HCT116 (cell line): ENCODE data around the gene DYNC2H1. TPM values are rescaled to one million over a fixed set of nuclear protein-coding genes. Genes with fewer than 3 reads are reported as not detected.

Experiments used
- ATAC-seq: fragments of 200-7000 bp; cut with Tn5 transposase; 2 replicates; pipeline ENCODE4 v1.9.1; 2020; ENCODE audit warnings: mild to moderate bottlenecking, moderate library complexity
- BruUV-seq: library from RNA; stranded (reverse); fragments of 400-500 nt; replicated peaks from 2 replicates; lab custom pipeline; 2021; lab: Mats Ljungman, UMichigan
- CTCF ChIA-PET: fragments of 300-600 bp; sonication (Branson Sonifier 250); formaldehyde crosslinking; loops from one replicate; lab custom pipeline; 2021; ENCODE audit warnings: antibody characterized with exemption; lab: Charles Lee
- POLR2A ChIA-PET: fragments of 300-600, 350-600 bp; sonication (Branson Sonifier 250); formaldehyde crosslinking; loops from one replicate; lab custom pipeline; 2021; ENCODE audit warnings: antibody characterized with exemption; lab: Charles Lee
- RAD21 ChIA-PET, 2 experiments: fragments of 300-600 bp; sonication (Branson Sonifier 250); formaldehyde crosslinking; loops; one replicate each; lab custom pipeline; 2023; ENCODE audit warnings: low total read pairs in 2 of 2; ENCODE audit not compliant: uncharacterized antibody in 2 of 2, unreplicated experiment in 2 of 2, low non-redundant PET in 1 of 2; lab: Charles Lee
- DNase-seq: peaks from one replicate; pipeline ENCODE4 v3.0.0-alpha.2; 2010; ENCODE audit warnings: low read depth, low spot score
- H2AFZ ChIP-seq: fragments of 200-600 bp; shearing (Covaris generic), sonication (generic); 2 replicates; pipeline ENCODE4 v1.6.1; 2017; ENCODE audit warnings: low read depth, mixed run types, mixed read lengths, antibody characterized with exemption, low read length; ENCODE audit not compliant: poor library complexity, severe bottlenecking
- H3K27ac ChIP-seq: 2 replicates; pipeline ENCODE4 v1.5.1; 2012; ENCODE audit warnings: low read depth, low read length
- H3K27me3 ChIP-seq: fragments of 200-600 bp; sonication (generic); 2 replicates; pipeline ENCODE4 v1.6.1; 2016; ENCODE audit warnings: mixed run types, low read length, mixed read lengths; ENCODE audit not compliant: insufficient read depth
- H3K36me3 ChIP-seq, 2 experiments: fragments of 200-500 bp in 1 of 2; fragments of 200-600 bp in 1 of 2; sonication (Bioruptor generic) in 1 of 2; sonication (generic) in 1 of 2; 2 replicates each; pipeline versions ENCODE4 v1.5.1 to v1.6.1; 2014 to 2016; ENCODE audit warnings: low read length in 2 of 2, inconsistent platforms in 1 of 2, mixed read lengths in 1 of 2, mixed run types in 1 of 2; ENCODE audit not compliant: insufficient read depth in 2 of 2, control insufficient read depth in 1 of 2
- H3K4me1 ChIP-seq, 2 experiments: fragments of 200-600 bp in 1 of 2; sonication (generic) in 1 of 2; 2 replicates each; pipeline versions ENCODE4 v1.5.1 to v1.6.1; 2012 to 2017; ENCODE audit warnings: low read length in 2 of 2, inconsistent platforms in 1 of 2, mild to moderate bottlenecking in 1 of 2, mixed read lengths in 1 of 2, mixed run types in 1 of 2, moderate library complexity in 1 of 2; ENCODE audit not compliant: insufficient read depth in 2 of 2, control insufficient read depth in 1 of 2
- H3K4me2 ChIP-seq: fragments of 200-600 bp; sonication (generic); 2 replicates; pipeline ENCODE4 v1.6.1; 2017; ENCODE audit warnings: mixed run types, low read length, mixed read lengths
- H3K4me3 ChIP-seq, 2 experiments: fragments of 200-600 bp in 1 of 2; sonication (generic) in 1 of 2; replicated peaks in 1 of 2; 2 replicates each; pipeline ENCODE4 v1.5.1; 2011 to 2016; ENCODE audit warnings: low read length in 2 of 2, control low read depth in 1 of 2, low read depth in 1 of 2, mild to moderate bottlenecking in 1 of 2, mixed read lengths in 1 of 2, mixed run types in 1 of 2
- H3K79me2 ChIP-seq: fragments of 200-600 bp; sonication (generic); 2 replicates; pipeline ENCODE4 v1.6.1; 2017; ENCODE audit warnings: mild to moderate bottlenecking, mixed run types, low read length, moderate library complexity, mixed read lengths; ENCODE audit not compliant: insufficient read depth
- H3K9ac ChIP-seq: fragments of 200-600 bp; sonication (generic); 2 replicates; pipeline ENCODE4 v1.6.1; 2016; ENCODE audit warnings: low read length, mixed read lengths
- H3K9me2 ChIP-seq: fragments of 200-600 bp; sonication (generic), shearing (Covaris generic); 2 replicates; pipeline ENCODE4 v1.6.1; 2017; ENCODE audit warnings: mixed run types, mild to moderate bottlenecking, moderate library complexity; ENCODE audit not compliant: insufficient read depth
- H3K9me3 ChIP-seq, 2 experiments: fragments of 200-500 bp in 1 of 2; fragments of 200-600 bp in 1 of 2; sonication (Bioruptor generic) in 1 of 2; sonication (generic) in 1 of 2; 2 replicates each; pipeline ENCODE4 v1.6.1; 2014 to 2017; ENCODE audit warnings: low read length in 2 of 2, mixed read lengths in 2 of 2, inconsistent platforms in 1 of 2, low read depth in 1 of 2, mild to moderate bottlenecking in 1 of 2, mixed run types in 1 of 2, moderate library complexity in 1 of 2; ENCODE audit not compliant: control insufficient read depth in 1 of 2, insufficient read depth in 1 of 2
- H4K20me1 ChIP-seq: fragments of 200-600 bp; sonication (generic), shearing (Covaris generic); 2 replicates; pipeline ENCODE4 v1.6.1; 2017; ENCODE audit warnings: mixed run types, mild to moderate bottlenecking, moderate library complexity; ENCODE audit not compliant: insufficient read depth
- CBX3 ChIP-seq: IDR thresholded peaks from 2 replicates; pipeline ENCODE4 v1.6.1; 2012; ENCODE audit warnings: low read depth
- CEBPB ChIP-seq: IDR thresholded peaks from 2 replicates; pipeline ENCODE4 v1.6.1; 2012; ENCODE audit warnings: low read depth
- EGR1 ChIP-seq: IDR thresholded peaks from 2 replicates; pipeline ENCODE4 v1.6.1; 2012; ENCODE audit warnings: low read depth
- ELF1 ChIP-seq: IDR thresholded peaks from 2 replicates; pipeline ENCODE4 v1.6.1; 2012; ENCODE audit warnings: low read depth, borderline replicate concordance
- EZH2 ChIP-seq: fragments of 200-600 bp; sonication (generic); IDR thresholded peaks from 2 replicates; pipeline ENCODE4 v1.6.1; 2017; ENCODE audit warnings: antibody characterized with exemption, mixed run types
- EZH2phosphoT487 ChIP-seq: fragments of 200-600 bp; IDR thresholded peaks from 2 replicates; pipeline ENCODE4 v1.6.1; 2018; ENCODE audit warnings: antibody characterized with exemption, borderline replicate concordance
- POLR2AphosphoS5 ChIP-seq: IDR thresholded peaks from 2 replicates; pipeline ENCODE4 v1.6.1; 2011; ENCODE audit warnings: mild to moderate bottlenecking, low read depth, low read length, moderate library complexity
- SIN3A ChIP-seq: IDR thresholded peaks from 2 replicates; pipeline ENCODE4 v1.6.1; 2012; ENCODE audit warnings: low read depth
- SRF ChIP-seq: IDR thresholded peaks from 2 replicates; pipeline ENCODE4 v1.6.1; 2012; ENCODE audit warnings: low read depth
- TCF7L2 ChIP-seq: IDR thresholded peaks from 2 replicates; pipeline ENCODE4 v1.7.0; 2011; ENCODE audit warnings: borderline replicate concordance, inconsistent platforms; ENCODE audit not compliant: insufficient read depth, insufficient read length; ENCODE audit errors: extremely low read depth
- YY1 ChIP-seq: IDR thresholded peaks from 2 replicates; pipeline ENCODE4 v1.6.1; 2011; ENCODE audit warnings: low read length, low read depth, moderate library complexity, mild to moderate bottlenecking; ENCODE audit not compliant: insufficient replicate concordance; ENCODE audit errors: extremely low read depth
- ZNF274 ChIP-seq: fragments of 200-500 bp; sonication (Bioruptor generic); IDR thresholded peaks from 2 replicates; pipeline ENCODE4 v1.6.1; 2014; ENCODE audit warnings: mild to moderate bottlenecking, low read depth, low read length, inconsistent platforms
- intact Hi-C: fragments of 100-400 bp; cut with micrococcal nuclease; formaldehyde crosslinking; loops from 2 replicates; pipeline ENCODE4 v1.10.0; 2022
- total RNA-seq: library from RNA; stranded (reverse); gene quantifications from one replicate; pipeline ENCODE4 v1.2.1, GENCODE V29; 2021; ENCODE audit not compliant: unreplicated experiment
- TF ChIP-seq, protein P1 (sequence below): IDR thresholded peaks from 2 replicates; pipeline ENCODE4 v1.6.1; 2012
- TF ChIP-seq, protein P2 (sequence below): IDR thresholded peaks from 2 replicates; pipeline ENCODE4 v1.6.1; 2012; ENCODE audit warnings: low read depth
- TF ChIP-seq, protein P3 (sequence below): IDR thresholded peaks from 2 replicates; pipeline ENCODE4 v1.6.1; 2011; ENCODE audit warnings: mild to moderate bottlenecking, low read length, moderate library complexity; ENCODE audit not compliant: insufficient replicate concordance; ENCODE audit errors: extremely low read depth
- TF ChIP-seq, protein P4 (sequence below), 3 experiments: fragments of 200-600 bp in 1 of 3; sonication (generic) in 1 of 3; IDR thresholded peaks in 2 of 3; conservative IDR thresholded peaks in 1 of 3; 2 replicates each; pipeline ENCODE4 v1.5.1; 2012 to 2017; ENCODE audit warnings: low read depth in 2 of 3, low read length in 2 of 3, antibody characterized with exemption in 1 of 3, borderline replicate concordance in 1 of 3, control low read depth in 1 of 3, mild to moderate bottlenecking in 1 of 3, mixed read lengths in 1 of 3, mixed run types in 1 of 3, moderate library complexity in 1 of 3; ENCODE audit not compliant: insufficient read depth in 1 of 3

Gene DYNC2H1
- total RNA-seq, 1 experiment from 2014 or later = 1.5 TPM

DNA sequence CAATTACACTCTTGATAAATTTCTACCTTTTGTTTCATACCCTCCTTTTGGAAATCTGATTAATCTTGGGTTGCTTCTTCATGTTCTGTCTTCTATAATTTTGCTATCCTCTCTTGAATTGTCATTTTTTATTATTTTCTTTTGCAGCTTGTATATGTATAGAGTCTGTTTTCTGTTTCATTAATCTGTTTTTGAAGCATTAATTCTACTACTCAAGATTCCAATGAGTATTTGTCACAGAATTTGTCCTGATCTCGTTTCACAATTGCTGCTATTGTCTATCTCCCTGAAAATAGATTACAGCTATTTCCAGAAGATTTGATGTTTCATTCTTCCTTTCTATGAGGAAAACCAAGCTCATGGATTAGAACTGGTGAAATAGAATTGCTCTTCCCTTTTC is 406.1 kb downstream of the DYNC2H1 start (continued):
- TF ChIP-seq SIN3A (no peak), ZNF274 (no peak), EGR1 (no peak), ELF1 (no peak)
- TF ChIP-seq, protein P1, sequence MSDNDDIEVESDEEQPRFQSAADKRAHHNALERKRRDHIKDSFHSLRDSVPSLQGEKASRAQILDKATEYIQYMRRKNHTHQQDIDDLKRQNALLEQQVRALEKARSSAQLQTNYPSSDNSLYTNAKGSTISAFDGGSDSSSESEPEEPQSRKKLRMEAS = no peak
- TF ChIP-seq, protein P2, sequence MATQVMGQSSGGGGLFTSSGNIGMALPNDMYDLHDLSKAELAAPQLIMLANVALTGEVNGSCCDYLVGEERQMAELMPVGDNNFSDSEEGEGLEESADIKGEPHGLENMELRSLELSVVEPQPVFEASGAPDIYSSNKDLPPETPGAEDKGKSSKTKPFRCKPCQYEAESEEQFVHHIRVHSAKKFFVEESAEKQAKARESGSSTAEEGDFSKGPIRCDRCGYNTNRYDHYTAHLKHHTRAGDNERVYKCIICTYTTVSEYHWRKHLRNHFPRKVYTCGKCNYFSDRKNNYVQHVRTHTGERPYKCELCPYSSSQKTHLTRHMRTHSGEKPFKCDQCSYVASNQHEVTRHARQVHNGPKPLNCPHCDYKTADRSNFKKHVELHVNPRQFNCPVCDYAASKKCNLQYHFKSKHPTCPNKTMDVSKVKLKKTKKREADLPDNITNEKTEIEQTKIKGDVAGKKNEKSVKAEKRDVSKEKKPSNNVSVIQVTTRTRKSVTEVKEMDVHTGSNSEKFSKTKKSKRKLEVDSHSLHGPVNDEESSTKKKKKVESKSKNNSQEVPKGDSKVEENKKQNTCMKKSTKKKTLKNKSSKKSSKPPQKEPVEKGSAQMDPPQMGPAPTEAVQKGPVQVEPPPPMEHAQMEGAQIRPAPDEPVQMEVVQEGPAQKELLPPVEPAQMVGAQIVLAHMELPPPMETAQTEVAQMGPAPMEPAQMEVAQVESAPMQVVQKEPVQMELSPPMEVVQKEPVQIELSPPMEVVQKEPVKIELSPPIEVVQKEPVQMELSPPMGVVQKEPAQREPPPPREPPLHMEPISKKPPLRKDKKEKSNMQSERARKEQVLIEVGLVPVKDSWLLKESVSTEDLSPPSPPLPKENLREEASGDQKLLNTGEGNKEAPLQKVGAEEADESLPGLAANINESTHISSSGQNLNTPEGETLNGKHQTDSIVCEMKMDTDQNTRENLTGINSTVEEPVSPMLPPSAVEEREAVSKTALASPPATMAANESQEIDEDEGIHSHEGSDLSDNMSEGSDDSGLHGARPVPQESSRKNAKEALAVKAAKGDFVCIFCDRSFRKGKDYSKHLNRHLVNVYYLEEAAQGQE = no peak
- TF ChIP-seq, all 23 proteins: peak for 0

DNA sequence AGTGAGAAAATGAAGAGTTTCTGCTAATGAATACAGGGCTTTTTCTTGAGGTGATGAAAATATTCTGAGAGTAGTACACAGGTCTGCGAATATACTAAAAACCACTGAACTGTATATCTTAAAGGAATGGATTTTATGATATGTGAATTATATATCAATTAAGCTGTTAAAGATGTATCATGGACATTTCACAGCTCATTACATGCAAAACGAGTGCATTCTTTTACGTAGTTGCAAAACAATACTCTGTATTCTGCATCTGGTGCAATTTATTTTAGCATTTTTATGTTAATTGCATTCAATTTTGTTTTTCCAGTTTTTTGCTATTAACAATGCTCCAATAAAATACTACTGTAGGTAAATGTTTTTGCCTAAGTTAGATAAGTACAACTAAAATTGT is 411.6 kb downstream of the DYNC2H1 start:
- Histone ChIP-seq H3K9ac (no peak overlapping the region), H3K4me2 (no peak overlapping the region), H3K27me3 (no peaks in the 10 kb centered on the region), H3K4me3 (no peak overlapping the region), H3K4me1 (peaks cover 4 to 12% of the 10 kb centered on the region in 2 experiments; a peak in 3 of 4 replicates), H3K27ac (no peak overlapping the region), H3K9me3 (no peaks in the 10 kb centered on the region), H2AFZ (peak overlapping the region; percentile 70), H3K36me3 (no peaks in the 10 kb centered on the region), H3K9me2 (no peaks in the 10 kb centered on the region), H4K20me1 (no peaks in the 10 kb centered on the region), H3K79me2 (no peaks in the 10 kb centered on the region)
- intact Hi-C loops = no loop called here
- BruUV-seq = no TSS peak
- no peak for ATAC-seq
- ChIA-PET RAD21 (no interaction called here), CTCF (no interaction called here), POLR2A (no interaction called here)
- DNase-seq = no peak
- no peak for TF ChIP-seq YY1
- TF ChIP-seq, protein P3, sequence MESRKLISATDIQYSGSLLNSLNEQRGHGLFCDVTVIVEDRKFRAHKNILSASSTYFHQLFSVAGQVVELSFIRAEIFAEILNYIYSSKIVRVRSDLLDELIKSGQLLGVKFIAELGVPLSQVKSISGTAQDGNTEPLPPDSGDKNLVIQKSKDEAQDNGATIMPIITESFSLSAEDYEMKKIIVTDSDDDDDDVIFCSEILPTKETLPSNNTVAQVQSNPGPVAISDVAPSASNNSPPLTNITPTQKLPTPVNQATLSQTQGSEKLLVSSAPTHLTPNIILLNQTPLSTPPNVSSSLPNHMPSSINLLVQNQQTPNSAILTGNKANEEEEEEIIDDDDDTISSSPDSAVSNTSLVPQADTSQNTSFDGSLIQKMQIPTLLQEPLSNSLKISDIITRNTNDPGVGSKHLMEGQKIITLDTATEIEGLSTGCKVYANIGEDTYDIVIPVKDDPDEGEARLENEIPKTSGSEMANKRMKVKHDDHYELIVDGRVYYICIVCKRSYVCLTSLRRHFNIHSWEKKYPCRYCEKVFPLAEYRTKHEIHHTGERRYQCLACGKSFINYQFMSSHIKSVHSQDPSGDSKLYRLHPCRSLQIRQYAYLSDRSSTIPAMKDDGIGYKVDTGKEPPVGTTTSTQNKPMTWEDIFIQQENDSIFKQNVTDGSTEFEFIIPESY = no peak
- no peak for TF ChIP-seq ZNF274
- no peak for TF ChIP-seq POLR2AphosphoS5
- TF ChIP-seq, protein P4, sequence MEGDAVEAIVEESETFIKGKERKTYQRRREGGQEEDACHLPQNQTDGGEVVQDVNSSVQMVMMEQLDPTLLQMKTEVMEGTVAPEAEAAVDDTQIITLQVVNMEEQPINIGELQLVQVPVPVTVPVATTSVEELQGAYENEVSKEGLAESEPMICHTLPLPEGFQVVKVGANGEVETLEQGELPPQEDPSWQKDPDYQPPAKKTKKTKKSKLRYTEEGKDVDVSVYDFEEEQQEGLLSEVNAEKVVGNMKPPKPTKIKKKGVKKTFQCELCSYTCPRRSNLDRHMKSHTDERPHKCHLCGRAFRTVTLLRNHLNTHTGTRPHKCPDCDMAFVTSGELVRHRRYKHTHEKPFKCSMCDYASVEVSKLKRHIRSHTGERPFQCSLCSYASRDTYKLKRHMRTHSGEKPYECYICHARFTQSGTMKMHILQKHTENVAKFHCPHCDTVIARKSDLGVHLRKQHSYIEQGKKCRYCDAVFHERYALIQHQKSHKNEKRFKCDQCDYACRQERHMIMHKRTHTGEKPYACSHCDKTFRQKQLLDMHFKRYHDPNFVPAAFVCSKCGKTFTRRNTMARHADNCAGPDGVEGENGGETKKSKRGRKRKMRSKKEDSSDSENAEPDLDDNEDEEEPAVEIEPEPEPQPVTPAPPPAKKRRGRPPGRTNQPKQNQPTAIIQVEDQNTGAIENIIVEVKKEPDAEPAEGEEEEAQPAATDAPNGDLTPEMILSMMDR (IDR thresholded peaks at IDR 0.05 in 2 of 3, conservative IDR thresholded peaks at IDR 0.05 in 1 of 3; ENCODE audit: borderline replicate concordance in 1 of 3, insufficient read depth in 1 of 3, low read depth in 2 of 3, low read length in 2 of 3) = no peak
- TF ChIP-seq CEBPB = no peak
- TF ChIP-seq, protein P1 = no peak
- TF ChIP-seq SRF = no peak
- TF ChIP-seq TCF7L2 = no peak
- no peak for TF ChIP-seq EZH2
- TF ChIP-seq CBX3 = no peak
- no peak for TF ChIP-seq EZH2phosphoT487
